ENCODE data around the gene MICB. TPM values are rescaled to one million over a fixed set of nuclear protein-coding genes. Genes with fewer than 3 reads are reported as not detected.
A peak's percentile ranks its signal among the peaks of the same experiment; 100 is the strongest.
"Not testable (repeated sequence)": the region's sequence is repeated elsewhere in the genome, so short reads cannot be mapped to it uniquely, and the experiment has no call there.

MICB gene
- total and polyA plus RNA-seq, 9 of the 15 experiments (the other 6 are each of a cell fraction or from before 2014, with no cell fraction given), result 13.3 to 34.5 (median 19.8) TPM

GRCh38 chr6:31548544-31548873, 50.6 kb downstream of the MICB start (continued):
- TF ChIP-seq ZNF592 (IDR thresholded peaks at IDR 0.05), result peak; percentile 54
- peak; percentile 1; the same call in 1 of the 2 replicates for TF ChIP-seq E2F5 (CRISPR knock-in tag; IDR thresholded peaks at IDR 0.05)

- Histone ChIP-seq H3K79me2 (ENCODE audit: control insufficient read depth, insufficient read depth, low read length) (peaks cover 24% of the 10 kb centered on the region), H3K36me3 (ENCODE audit: control insufficient read depth, insufficient read depth, low read length) (peaks cover 53% of the 10 kb centered on the region)
- H3K4me3 ChIP-seq; H3K9me1 ChIP-seq (ENCODE audit: control insufficient read depth, insufficient read depth, low read length); H3K27ac ChIP-seq (ENCODE audit: extremely low read depth, low read depth, low read length); H2AFZ ChIP-seq (ENCODE audit: low read depth, low read length); in situ Hi-C loops (cut with MboI); H3K4me1 ChIP-seq (replicated peaks in 1 of 2; ENCODE audit: control insufficient read depth in 2 of 2, insufficient read depth in 2 of 2, low read length in 2 of 2); BruUV-seq (replicated peaks); H4K20me1 ChIP-seq (replicated peaks; ENCODE audit: control insufficient read depth, insufficient read depth, low read length); H3K27me3 ChIP-seq (ENCODE audit: control insufficient read depth in 2 of 2, insufficient read depth in 2 of 2, low read length in 2 of 2); H3K9me3 ChIP-seq (replicated peaks; ENCODE audit: control insufficient read depth, insufficient read depth, low read depth, low read length); H3K9ac ChIP-seq (ENCODE audit: insufficient read depth in 1 of 2, low read depth in 2 of 2, low read length in 2 of 2); H3K4me2 ChIP-seq (ENCODE audit: insufficient read depth, low read length): not testable (repeated sequence)
- DNase-seq (ENCODE audit: extremely low read depth in 1 of 4, low spot score in 3 of 4) (peak in 3 of 4 experiments; percentile 40 to 84 (median 67)), ATAC-seq (peak; percentile 24), FAIRE-seq (peak; percentile 61)
- 35% methylated on average over 5 of the region's 5 CpGs for WGBS (ENCODE audit: insufficient coverage, low coverage, missing lambda C conversion rate)
- intact Hi-C loops (cut with micrococcal nuclease), result loop anchor here (1.0 kb wide), 1 partner anchor 47 kb away; no protein-coding TSS in a partner anchor
- CTCF ChIA-PET (ENCODE audit: low intra/inter-chr PET ratio), result interaction anchor here (0.6 to 2.8 kb wide), 4 partner anchors 23 to 219 kb away, joined by 3 to 57 read pairs (median 4); no protein-coding TSS in a partner anchor
- POLR2A ChIA-PET, result interaction anchor here (0.7 to 5.7 kb wide), 8 partner anchors 8 to 266 kb away, joined by 3 to 38 read pairs (median 6); partner anchors contain the start of genes BAG6, DDX39B and LTB
- TF ChIP-seq NBN (IDR thresholded peaks at IDR 0.05; ENCODE audit: low read depth) (0 out of 2 replicates have a peak, but pooled peaks have one; percentile 39), MLLT1 (IDR thresholded peaks at IDR 0.05) (0 out of 4 replicates have a peak, but pooled peaks of 1 of the 2 experiments have one; percentile 22), CC2D1A (IDR thresholded peaks at IDR 0.05) (peak; percentile 69; the same call in 1 of the 2 replicates), ARID2 (IDR thresholded peaks at IDR 0.05) (peak; percentile 86; the same call in 1 of the 2 replicates), RCOR1 (IDR thresholded peaks at IDR 0.05; ENCODE audit: borderline replicate concordance in 1 of 2, low read depth in 2 of 2, low read length in 2 of 2) (peak in 1 of 2 experiments; percentile 34; a peak in 1 of 4 replicates), SMC3 (conservative IDR thresholded peaks at IDR 0.05; ENCODE audit: insufficient read depth, low read depth, low read length) (peak; percentile 90)
Measured at GRCh38 chr6:31551371-31551770, 53.4 kb downstream of the MICB start.

All from K562 (cell line).